ENCODE measurements around the gene COG1.

DNA sequence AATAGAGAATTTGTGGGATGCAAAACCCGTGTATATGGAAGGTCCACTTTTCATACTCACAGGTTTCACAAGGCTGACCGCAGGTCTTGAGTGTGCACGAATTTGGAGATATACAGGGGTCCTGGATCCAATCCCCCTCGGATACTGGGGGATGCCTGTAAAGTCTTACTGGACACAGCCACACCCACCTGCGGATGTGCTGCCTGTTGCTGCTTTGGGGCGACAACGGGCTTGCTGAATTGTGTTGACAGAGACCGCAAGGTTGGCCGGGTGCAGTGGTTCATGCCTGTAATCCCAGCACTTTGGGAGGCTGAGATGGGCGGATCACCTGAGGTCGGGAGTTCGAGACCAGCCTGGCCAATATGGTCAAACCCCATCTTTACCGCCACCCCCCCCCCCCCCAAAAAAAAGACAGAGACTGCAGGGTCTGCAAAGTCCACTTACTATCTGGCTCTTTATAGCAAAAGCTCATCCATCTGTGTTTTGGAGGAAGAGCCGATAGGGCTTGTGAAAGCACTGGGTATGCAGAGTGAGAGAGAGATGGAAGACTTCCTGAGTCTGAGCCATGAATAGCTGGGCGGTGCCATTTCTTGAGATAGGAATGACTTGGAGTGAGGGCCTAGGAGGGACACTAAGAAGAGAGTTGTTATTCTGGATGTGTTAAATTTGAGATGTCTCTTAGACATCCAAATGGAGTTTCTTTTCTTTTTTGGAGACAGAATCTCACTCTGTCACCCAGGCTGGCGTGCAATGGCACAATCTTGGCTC lies 6.4 kb upstream of the COG1 start:
- TF ChIP-seq, protein P1, sequence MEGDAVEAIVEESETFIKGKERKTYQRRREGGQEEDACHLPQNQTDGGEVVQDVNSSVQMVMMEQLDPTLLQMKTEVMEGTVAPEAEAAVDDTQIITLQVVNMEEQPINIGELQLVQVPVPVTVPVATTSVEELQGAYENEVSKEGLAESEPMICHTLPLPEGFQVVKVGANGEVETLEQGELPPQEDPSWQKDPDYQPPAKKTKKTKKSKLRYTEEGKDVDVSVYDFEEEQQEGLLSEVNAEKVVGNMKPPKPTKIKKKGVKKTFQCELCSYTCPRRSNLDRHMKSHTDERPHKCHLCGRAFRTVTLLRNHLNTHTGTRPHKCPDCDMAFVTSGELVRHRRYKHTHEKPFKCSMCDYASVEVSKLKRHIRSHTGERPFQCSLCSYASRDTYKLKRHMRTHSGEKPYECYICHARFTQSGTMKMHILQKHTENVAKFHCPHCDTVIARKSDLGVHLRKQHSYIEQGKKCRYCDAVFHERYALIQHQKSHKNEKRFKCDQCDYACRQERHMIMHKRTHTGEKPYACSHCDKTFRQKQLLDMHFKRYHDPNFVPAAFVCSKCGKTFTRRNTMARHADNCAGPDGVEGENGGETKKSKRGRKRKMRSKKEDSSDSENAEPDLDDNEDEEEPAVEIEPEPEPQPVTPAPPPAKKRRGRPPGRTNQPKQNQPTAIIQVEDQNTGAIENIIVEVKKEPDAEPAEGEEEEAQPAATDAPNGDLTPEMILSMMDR (IDR thresholded peaks at IDR 0.05), result no peak
- TF ChIP-seq POLR2A (IDR thresholded peaks at IDR 0.05), result no peak

Measured in body of pancreas (tissue), 4 donors.